Measurements from ENCODE around the gene HBS1L. TPM values are rescaled to one million over a fixed set of nuclear protein-coding genes. Genes with fewer than 3 reads are reported as not detected.

HBS1L gene
- polyA plus RNA-seq, 1 of the 3 experiments (the other 2 are of a cell fraction) = 19.0 TPM

DNA sequence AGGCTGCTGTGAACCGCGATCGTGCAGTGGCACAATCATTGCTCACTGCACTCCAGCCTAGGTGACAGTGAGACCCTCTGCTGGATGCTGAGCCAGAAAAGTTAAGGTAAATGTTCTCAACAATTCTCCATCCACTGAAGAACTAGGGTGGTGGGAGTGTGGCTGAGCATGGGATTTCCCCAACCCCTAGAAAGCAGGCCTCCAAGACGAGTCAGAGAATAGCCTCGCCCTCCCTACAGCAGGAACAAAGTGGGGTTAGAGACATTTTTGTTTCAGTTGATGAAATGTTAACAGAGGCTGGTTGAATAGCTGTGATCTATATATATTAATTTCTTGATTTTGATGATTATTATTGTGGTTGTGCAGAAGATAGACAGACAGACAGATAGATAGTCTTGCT is 98.6 kb downstream of the HBS1L start:
- WGBS (ENCODE audit: low lambda C conversion rate) = 94% methylated on average over 5 of the region's 5 CpGs
- Histone ChIP-seq H3K36me3 (replicated peaks in 1 of 2; ENCODE audit: control insufficient read depth in 1 of 2, insufficient read depth in 2 of 2, low read length in 1 of 2) (peaks cover 9 to 30% of the 10 kb centered on the region in 2 experiments), H3K27me3 (ENCODE audit: insufficient read depth) (no peaks in the 10 kb centered on the region), H3K79me2 (ENCODE audit: insufficient read depth) (no peaks in the 10 kb centered on the region), H3K4me1 (ENCODE audit: control insufficient read depth in 1 of 2, insufficient read depth in 2 of 2, low read depth in 1 of 2, low read length in 1 of 2) (no peaks in the 10 kb centered on the region), H3F3A (replicated peaks; ENCODE audit: insufficient read depth) (no peaks in the 10 kb centered on the region), H3K9ac (no peak overlapping the region), H4K20me1 (ENCODE audit: insufficient read depth) (no peaks in the 10 kb centered on the region), H3K4me3 (ENCODE audit: low read depth in 2 of 2, low read length in 1 of 2) (no peak overlapping the region), H3K4me2 (no peak overlapping the region), H3K27ac (ENCODE audit: low read depth in 2 of 2, low read length in 1 of 2) (no peak overlapping the region), H2AFZ (ENCODE audit: low read depth) (no peak overlapping the region), H3K9me3 (peaks cover 18% of the 10 kb centered on the region; the same call in 1 of the 2 replicates), H3K9me2 (no peaks in the 10 kb centered on the region)
- DNase-seq = no peak
- CTCF ChIA-PET = no interaction called here
- TF ChIP-seq, protein P1, sequence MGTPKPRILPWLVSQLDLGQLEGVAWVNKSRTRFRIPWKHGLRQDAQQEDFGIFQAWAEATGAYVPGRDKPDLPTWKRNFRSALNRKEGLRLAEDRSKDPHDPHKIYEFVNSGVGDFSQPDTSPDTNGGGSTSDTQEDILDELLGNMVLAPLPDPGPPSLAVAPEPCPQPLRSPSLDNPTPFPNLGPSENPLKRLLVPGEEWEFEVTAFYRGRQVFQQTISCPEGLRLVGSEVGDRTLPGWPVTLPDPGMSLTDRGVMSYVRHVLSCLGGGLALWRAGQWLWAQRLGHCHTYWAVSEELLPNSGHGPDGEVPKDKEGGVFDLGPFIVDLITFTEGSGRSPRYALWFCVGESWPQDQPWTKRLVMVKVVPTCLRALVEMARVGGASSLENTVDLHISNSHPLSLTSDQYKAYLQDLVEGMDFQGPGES (IDR thresholded peaks at IDR 0.05; ENCODE audit: low read depth, low read length) = no peak
- TF ChIP-seq YY1 (IDR thresholded peaks at IDR 0.05; ENCODE audit: low read depth) = no peak
- POLR2A ChIA-PET = no interaction called here

DNA sequence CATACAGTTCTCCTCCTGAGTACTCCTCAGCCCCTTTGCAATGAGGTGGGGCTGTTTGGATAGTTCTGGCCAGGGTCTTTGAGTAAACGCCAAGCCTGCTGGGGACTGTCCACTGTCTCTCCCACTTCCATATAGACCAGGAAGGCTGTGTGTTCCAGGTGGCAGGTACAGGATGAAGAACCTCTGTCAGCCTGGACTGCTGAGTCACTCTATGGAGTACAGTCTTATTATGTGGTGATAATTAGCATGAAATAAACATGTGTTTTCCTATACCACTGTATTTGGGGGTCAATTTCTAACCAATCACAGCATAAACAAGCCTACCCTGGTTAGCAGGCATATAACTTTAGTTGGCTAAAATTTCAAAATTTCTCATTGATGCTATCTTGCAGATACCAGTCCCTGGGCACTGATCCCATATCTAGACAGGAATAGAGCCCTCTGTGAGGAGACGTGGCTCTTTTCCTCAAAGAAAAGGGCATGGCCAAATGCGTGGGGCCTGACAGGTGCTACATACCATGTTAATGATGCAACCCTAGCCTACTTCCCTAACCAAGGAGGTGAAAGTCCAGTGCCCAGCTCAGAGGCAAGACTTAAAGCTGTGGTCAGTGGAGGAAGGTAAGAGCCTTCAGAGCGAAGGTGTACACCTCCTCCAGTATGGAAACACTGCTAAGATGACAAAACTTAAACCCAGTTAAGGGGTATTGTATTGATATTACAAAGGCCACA is 100.2 kb downstream of the HBS1L start:
- Histone ChIP-seq H3K4me3 (ENCODE audit: low read depth in 2 of 2, low read length in 1 of 2) (no peak overlapping the region), H3K27me3 (ENCODE audit: insufficient read depth) (no peaks in the 10 kb centered on the region), H3K4me1 (ENCODE audit: control insufficient read depth in 1 of 2, insufficient read depth in 2 of 2, low read depth in 1 of 2, low read length in 1 of 2) (peaks cover 0 to 3% of the 10 kb centered on the region in 2 experiments; a peak in 1 of 4 replicates), H3K9me2 (no peaks in the 10 kb centered on the region), H4K20me1 (ENCODE audit: insufficient read depth) (no peaks in the 10 kb centered on the region), H2AFZ (ENCODE audit: low read depth) (no peak overlapping the region), H3K79me2 (ENCODE audit: insufficient read depth) (no peaks in the 10 kb centered on the region), H3K9me3 (0 out of 2 replicates have a peak, but pooled peaks cover 6% of the 10 kb centered on the region), H3K36me3 (replicated peaks in 1 of 2; ENCODE audit: control insufficient read depth in 1 of 2, insufficient read depth in 2 of 2, low read length in 1 of 2) (peaks cover 6 to 16% of the 10 kb centered on the region in 2 experiments), H3K4me2 (no peak overlapping the region), H3K27ac (ENCODE audit: low read depth in 2 of 2, low read length in 1 of 2) (no peak overlapping the region), H3K9ac (no peak overlapping the region), H3F3A (replicated peaks; ENCODE audit: insufficient read depth) (no peaks in the 10 kb centered on the region)
- TF ChIP-seq, protein P2, sequence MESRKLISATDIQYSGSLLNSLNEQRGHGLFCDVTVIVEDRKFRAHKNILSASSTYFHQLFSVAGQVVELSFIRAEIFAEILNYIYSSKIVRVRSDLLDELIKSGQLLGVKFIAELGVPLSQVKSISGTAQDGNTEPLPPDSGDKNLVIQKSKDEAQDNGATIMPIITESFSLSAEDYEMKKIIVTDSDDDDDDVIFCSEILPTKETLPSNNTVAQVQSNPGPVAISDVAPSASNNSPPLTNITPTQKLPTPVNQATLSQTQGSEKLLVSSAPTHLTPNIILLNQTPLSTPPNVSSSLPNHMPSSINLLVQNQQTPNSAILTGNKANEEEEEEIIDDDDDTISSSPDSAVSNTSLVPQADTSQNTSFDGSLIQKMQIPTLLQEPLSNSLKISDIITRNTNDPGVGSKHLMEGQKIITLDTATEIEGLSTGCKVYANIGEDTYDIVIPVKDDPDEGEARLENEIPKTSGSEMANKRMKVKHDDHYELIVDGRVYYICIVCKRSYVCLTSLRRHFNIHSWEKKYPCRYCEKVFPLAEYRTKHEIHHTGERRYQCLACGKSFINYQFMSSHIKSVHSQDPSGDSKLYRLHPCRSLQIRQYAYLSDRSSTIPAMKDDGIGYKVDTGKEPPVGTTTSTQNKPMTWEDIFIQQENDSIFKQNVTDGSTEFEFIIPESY (IDR thresholded peaks at IDR 0.05; ENCODE audit: borderline replicate concordance, low read depth) = no peak
- TF ChIP-seq RXRA (IDR thresholded peaks at IDR 0.05; ENCODE audit: borderline replicate concordance, low read depth) (no peak), TEAD4 (IDR thresholded peaks at IDR 0.05; ENCODE audit: borderline replicate concordance, insufficient read depth) (no peak), FOSL2 (IDR thresholded peaks at IDR 0.05; ENCODE audit: borderline replicate concordance, low read depth) (no peak), POLR2AphosphoS5 (IDR thresholded peaks at IDR 0.05; ENCODE audit: low read depth, low read length) (no peak), SIN3A (IDR thresholded peaks at IDR 0.05; ENCODE audit: borderline replicate concordance, low read depth, low read length) (no peak), RAD21 (IDR thresholded peaks at IDR 0.05; ENCODE audit: low read length) (no peak), EP300 (IDR thresholded peaks at IDR 0.05; ENCODE audit: borderline replicate concordance in 1 of 2, low read depth in 1 of 2, low read length in 1 of 2) (no peak), CHD2 (IDR thresholded peaks at IDR 0.05; ENCODE audit: low read length, partially characterized antibody) (no peak), GATA2 (CRISPR knock-in tag; IDR thresholded peaks at IDR 0.05) (no peak), FOXM1 (IDR thresholded peaks at IDR 0.05; ENCODE audit: low read depth) (no peak), RCOR1 (IDR thresholded peaks at IDR 0.05; ENCODE audit: low read length) (no peak), FOXJ3 (CRISPR knock-in tag; IDR thresholded peaks at IDR 0.05) (no peak)
- TF ChIP-seq, protein P3, sequence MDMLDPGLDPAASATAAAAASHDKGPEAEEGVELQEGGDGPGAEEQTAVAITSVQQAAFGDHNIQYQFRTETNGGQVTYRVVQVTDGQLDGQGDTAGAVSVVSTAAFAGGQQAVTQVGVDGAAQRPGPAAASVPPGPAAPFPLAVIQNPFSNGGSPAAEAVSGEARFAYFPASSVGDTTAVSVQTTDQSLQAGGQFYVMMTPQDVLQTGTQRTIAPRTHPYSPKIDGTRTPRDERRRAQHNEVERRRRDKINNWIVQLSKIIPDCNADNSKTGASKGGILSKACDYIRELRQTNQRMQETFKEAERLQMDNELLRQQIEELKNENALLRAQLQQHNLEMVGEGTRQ (IDR thresholded peaks at IDR 0.05; ENCODE audit: borderline replicate concordance, low read depth, low read length) = no peak
- TF ChIP-seq, protein P4, sequence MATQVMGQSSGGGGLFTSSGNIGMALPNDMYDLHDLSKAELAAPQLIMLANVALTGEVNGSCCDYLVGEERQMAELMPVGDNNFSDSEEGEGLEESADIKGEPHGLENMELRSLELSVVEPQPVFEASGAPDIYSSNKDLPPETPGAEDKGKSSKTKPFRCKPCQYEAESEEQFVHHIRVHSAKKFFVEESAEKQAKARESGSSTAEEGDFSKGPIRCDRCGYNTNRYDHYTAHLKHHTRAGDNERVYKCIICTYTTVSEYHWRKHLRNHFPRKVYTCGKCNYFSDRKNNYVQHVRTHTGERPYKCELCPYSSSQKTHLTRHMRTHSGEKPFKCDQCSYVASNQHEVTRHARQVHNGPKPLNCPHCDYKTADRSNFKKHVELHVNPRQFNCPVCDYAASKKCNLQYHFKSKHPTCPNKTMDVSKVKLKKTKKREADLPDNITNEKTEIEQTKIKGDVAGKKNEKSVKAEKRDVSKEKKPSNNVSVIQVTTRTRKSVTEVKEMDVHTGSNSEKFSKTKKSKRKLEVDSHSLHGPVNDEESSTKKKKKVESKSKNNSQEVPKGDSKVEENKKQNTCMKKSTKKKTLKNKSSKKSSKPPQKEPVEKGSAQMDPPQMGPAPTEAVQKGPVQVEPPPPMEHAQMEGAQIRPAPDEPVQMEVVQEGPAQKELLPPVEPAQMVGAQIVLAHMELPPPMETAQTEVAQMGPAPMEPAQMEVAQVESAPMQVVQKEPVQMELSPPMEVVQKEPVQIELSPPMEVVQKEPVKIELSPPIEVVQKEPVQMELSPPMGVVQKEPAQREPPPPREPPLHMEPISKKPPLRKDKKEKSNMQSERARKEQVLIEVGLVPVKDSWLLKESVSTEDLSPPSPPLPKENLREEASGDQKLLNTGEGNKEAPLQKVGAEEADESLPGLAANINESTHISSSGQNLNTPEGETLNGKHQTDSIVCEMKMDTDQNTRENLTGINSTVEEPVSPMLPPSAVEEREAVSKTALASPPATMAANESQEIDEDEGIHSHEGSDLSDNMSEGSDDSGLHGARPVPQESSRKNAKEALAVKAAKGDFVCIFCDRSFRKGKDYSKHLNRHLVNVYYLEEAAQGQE (IDR thresholded peaks at IDR 0.05; ENCODE audit: low read depth, low read length) = no peak
- TF ChIP-seq, protein P5, sequence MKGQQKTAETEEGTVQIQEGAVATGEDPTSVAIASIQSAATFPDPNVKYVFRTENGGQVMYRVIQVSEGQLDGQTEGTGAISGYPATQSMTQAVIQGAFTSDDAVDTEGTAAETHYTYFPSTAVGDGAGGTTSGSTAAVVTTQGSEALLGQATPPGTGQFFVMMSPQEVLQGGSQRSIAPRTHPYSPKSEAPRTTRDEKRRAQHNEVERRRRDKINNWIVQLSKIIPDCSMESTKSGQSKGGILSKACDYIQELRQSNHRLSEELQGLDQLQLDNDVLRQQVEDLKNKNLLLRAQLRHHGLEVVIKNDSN (IDR thresholded peaks at IDR 0.05; ENCODE audit: borderline replicate concordance, low read depth) = no peak
- CTCF ChIA-PET = no interaction called here
- DNase-seq = no peak
- 88% methylated on average over 4 of the region's 4 CpGs for WGBS (ENCODE audit: low lambda C conversion rate)
- POLR2A ChIA-PET = no interaction called here
